COLO668 (cell line): Measurements from ENCODE around the gene KCNJ10.

Experiments used
- DNase-seq: peaks from one replicate; lab custom pipeline; 2025; ENCODE audit not compliant: unreplicated experiment; lab: John Stamatoyannopoulos, UW

Gene KCNJ10

DNA sequence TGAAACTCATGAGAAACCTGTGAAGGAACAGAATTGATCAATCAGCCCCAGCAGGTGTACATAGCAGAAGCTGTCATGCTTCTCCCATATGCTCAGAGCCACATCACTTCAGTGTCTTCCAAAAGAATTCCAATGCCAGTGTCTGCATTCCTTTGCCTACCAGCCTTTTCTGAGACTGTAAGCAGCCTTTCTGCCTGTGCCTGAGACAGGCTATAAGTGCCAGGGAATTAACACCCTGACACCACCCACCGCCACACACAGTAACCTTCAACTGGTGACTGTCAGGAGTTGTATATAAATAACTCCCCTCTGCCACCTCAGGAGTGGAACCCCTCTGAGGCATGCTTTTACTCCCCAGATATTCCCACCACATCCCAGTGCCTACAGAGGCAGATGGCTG lies 77.8 kb downstream of the KCNJ10 start:
- no peak for DNase-seq

DNA sequence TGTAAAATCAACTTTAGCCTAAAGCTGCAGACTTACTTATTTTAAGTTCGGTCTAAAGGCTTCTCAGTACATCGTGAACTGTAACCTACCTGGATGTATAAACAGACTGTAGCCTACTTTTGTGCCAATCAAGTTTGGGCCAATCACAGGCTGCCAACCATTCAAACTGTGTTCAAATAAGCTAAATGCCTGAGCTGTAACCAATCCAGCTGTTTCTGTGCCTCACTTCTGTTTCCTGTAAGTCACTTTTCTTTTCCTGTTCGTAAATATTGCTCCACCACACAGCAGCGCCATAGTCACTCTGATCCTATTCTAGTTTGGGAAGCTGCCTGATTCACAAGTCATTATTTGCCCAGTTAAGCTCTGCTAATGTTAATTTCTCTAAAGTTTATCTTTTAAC lies 78.4 kb downstream of the KCNJ10 start:
- no peak for DNase-seq

DNA sequence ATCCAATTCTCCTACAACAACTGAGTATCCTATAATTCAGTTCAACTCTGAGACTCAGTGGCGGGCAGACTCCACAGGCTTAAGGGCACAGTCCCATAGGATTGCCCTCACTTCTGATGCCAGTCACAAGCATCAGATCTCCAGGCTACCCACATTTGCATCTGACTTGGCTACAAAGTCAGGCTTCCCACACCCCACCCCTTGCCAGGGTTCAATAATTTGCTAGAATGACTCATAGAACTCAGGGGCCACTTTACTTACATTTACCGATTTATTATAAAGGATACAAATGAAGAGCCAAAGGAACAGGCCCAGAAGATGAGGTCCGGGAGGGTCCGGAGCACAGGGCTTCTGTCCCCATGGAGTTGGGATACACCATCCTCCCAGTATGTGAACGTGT lies 80.0 kb downstream of the KCNJ10 start:
- no peak for DNase-seq

DNA sequence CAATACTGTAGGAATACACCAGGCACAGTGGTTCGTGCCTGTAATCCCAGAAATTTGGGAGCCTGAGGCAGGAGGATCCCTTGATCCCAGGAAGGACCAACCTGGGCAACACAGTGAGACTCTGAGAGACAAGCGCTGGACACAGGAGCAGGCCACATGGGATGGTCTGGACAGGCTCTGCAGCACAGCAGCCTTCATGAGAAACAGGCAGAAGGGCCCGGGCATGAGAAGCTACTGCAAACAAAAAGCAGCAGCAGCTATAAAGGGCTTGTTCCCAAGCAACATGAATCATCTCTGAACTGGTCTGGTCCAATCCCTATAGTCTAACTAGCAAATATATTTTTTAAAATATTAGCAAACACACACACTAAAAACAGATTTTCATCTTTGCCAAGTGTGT lies 80.4 kb downstream of the KCNJ10 start:
- no peak for DNase-seq

DNA sequence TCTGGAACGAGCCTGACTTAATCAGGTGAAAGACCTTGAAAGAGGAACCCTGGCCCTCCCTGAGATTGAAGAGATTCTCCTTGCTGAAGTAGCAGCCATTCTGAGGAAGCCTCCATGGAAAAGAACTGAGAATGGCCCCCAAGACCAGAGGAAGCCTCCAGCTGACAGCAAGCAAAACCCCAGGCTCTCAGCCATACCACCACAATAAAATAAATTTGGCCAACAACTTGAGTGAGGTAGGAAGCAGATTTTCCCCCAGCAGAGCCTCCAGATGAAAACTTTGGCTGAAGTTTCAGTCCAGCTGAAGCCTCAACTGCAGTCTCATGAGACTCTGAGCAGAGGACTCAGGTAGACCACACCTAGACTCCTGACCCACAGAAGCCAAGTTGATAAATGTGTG lies 82.0 kb downstream of the KCNJ10 start:
- no peak for DNase-seq

DNA sequence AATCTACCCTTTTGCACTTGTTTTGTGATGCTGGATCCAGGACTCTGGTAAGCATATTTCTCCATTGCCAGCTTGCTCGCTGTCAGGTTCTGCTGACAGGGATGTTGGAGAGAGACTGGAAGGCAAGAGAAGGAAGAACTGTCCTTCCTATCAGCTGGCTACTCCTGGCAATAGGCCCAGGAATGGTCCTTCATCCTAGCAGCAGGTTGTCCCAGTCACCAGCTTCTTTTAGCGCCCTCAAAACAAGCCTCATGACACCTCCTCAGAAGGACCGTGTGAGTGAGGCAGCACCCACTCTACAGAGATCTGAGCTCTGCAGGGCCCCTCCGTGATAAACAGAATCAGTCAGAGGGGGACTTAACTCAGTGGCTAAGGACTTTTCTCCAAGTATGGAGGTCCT lies 82.8 kb downstream of the KCNJ10 start:
- DNase-seq: no peak

DNA sequence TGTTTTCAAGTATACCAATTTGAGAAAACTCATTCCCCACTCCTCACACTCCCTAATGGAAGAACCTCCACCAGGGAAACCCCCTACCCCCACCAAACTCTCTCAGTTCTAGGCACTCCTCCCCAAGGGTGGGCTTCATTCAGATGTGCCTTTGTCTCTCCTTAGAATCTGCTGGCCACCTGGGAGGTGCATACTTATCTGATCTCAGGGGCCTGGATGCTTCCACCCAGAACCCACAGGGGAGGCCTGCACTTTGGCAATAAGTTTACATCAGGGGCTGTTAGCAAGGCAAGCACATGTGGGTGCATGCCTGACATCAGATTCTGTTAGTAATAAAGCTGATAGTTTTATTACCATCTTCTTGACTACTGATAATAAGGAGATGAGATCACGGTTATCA lies 83.4 kb downstream of the KCNJ10 start:
- DNase-seq: no peak

DNA sequence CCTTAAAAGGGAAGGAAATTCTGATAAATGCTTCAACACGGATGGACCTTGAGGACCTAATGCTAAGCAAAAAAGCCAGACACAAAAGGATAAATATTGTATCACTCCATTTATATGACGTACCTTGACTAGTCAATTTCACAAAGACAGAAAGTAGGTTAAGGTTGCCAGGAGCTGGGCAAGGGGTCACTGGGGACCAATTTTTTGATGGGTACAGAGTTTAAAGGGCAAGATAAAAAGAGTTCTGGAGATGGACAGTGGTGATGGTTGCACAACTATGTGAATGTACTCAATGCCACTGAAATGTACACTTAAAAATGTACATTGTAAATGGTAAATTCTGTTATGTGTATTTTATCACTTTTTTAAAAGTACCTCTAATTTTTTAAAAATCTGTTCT lies 83.9 kb downstream of the KCNJ10 start:
- DNase-seq: no peak

DNA sequence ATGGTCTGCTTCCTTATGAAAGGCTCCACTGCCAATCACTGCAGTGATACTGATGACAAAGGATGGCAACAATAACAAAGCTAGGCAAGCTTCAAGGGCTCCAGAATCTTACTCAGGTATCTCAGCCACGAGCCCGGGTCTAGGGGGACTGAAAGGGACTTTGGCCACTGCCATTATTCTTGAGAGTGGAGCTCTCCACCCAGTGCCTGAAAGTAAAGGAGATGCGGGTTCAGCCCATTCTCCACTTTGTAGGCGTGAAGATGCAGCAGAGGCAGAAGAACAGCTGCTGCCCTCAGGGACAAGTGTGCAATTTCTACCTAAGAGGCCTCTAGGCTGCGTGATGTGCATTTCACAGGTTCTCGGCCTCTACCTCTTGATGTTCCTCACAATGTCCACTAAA lies 84.5 kb downstream of the KCNJ10 start:
- DNase-seq: no peak

DNA sequence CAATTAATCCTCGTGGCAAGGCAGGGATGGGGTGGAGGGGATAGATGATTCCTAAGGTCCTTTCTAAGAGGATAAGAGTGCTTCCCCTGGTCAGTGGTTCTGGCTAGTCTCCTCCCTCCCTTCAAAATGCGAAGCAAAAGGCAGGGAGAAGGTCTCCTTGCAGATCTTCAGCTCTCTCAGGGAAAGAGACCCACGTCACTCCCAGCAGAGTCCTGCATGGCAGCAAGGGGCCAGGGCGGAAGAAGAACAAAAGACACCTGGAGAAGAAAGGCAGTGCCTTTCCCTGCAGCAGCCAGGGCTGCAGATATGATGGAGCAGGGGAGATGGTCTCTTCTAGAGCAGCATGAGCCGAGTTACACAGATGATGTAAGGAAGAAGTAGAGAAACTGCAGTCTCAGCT lies 86.3 kb downstream of the KCNJ10 start:
- DNase-seq: no peak

DNA sequence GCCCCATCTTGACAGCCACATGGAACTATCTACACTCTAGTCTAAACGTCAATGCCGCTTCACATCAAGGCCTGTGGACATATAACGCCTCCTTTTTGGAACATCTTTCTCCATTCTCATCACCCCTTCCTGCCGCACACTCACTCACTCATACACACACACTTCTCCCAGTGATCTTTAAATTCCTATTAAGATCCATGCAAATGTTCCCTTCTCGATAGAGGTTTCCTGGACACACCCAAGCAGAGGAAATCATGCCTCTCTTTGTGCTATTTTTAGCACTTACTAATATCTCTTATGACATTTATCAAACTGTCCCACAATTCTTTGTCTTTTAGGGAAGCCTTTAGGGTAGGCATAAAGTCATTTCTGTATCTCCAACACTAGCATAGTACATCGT lies 87.7 kb downstream of the KCNJ10 start:
- no peak for DNase-seq

DNA sequence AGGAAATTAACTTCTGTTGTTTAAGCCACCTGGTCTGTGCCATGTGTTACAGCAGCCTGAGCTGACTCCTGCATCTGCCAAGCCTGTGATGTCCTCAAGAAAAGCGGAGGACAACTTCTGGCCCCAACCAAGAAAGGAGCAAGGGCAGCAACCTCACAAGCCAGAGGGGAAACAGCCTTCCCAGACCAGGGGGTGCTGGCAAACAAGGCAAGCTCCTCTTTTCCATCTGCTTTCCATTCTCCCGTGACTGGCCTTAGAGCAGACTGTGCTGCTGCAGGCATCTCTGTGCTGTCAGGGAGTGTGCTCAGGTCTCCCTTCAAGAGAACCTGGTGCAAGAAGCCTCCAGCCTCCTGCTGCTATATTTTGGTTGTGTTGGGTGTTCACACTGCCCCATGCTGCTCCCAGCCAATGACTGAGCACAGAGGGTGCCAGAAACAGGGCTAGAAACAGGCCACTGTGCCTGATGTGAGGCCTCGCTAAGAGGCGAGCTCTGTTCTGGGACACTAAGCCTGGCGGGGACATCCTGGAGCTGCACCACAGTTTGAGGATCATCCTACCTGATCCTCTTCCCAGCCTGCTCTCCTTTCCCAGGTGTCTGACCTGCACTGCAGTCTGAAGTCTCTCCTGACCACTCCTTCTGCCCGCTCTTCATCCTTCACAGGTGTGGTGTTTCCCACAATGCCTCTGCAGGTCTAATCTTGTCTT lies 88.5 kb downstream of the KCNJ10 start:
- DNase-seq: no peak

DNA sequence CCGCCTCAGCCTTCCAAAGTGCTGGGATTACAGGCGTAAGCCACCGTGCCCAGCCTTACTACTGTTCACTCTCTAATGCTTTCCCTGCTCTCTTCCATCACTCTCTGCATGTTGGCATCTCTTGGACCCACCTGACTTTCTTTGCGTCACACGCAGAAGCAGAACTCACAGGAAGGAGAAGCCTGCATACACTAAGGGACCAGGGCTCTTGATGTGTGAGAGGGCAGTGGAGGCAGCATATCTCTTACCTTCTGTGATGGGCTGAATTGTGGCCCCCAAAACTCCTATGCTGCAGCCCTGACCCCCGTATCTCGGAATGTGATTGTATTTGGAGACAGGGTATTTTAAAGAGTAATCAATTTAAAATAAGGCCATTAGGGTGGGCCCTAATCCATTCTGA lies 89.2 kb downstream of the KCNJ10 start:
- no peak for DNase-seq

DNA sequence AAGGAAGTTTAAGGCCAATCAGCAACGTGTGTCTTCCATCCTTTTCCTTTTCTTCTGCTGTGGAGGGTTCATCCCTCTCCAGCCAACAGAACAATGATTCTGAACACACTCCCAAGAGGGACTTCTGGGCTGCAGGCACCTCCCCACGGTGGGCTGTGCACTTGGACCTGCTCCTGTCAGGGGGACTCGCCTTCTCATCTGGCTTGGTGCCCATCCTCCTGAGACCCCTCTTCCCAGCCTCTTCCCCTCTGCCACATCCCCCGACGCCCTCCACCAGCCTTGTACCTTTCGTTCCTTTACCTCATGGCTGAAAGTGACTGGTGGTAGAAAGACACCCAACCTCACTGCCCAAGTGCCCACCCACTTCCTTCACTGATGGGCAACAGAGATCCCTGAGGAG lies 89.9 kb downstream of the KCNJ10 start:
- no peak for DNase-seq

DNA sequence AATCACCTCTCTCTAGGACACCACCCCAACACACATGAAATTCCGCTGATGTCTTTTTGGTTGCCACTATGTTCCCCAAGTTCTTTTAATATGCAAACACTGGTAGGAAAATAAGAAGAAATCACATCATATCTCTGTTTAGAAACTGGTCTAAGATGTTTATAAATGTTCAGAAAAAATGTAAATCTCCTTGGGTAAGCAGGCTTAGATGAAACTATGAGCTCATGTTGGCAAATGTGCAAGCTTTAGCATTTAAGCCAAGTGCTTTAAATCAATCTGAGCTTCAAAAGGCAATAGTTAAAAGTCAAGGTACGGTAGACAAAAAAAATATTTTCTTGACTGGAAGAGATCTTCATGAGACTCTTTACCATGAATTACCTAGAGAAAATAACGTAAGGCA lies 90.7 kb downstream of the KCNJ10 start:
- no peak for DNase-seq

DNA sequence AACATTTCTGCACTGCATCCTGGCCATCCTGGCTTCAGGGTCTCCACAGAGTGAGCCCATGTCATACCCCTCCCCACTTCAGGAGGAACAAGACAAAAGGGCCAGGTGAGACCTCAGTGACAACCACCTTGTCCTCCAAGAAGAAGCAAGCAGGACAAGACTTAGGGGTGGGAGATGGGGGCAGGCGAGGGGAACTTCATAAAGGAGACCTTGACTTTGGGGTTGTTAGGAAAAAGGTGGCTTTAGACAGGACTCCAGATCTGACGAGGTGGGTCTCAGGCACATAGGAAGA lies 91.9 kb downstream of the KCNJ10 start:
- DNase-seq: no peak

DNA sequence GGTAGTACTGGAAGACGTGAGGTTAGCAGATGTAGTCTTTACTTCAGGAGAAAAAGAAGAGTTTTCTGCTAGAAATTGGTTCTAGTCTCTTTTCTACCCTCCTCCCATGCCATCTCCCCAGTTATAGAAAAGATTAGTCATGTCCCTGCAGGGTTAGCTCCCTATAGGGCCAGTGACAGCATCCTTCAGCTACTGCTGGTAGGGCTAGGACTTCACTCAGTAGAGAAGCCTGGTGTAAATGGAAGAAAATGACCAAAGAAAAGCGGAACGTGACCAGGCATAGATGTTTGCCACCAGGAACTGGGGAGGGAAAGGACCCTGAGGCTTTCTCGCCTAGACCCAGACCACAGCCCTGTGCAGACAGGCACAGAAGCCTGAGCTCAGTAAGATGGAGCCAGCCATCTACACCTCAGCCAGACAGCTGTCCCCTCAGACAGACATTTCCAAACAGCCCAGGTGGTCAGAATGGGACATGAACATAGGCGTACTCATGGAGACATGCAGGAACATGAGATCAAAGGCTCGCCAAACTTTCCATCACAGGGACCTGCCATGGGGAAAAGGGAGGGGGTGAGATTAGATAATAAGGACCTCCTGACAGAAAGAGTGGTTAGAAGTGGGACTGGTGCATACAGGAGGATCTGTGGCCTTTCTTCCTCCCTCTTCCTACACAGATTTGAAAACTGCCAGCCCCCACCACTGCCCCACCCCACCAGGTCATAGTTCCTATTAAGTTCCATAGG lies 92.4 kb downstream of the KCNJ10 start:
- no peak for DNase-seq

DNA sequence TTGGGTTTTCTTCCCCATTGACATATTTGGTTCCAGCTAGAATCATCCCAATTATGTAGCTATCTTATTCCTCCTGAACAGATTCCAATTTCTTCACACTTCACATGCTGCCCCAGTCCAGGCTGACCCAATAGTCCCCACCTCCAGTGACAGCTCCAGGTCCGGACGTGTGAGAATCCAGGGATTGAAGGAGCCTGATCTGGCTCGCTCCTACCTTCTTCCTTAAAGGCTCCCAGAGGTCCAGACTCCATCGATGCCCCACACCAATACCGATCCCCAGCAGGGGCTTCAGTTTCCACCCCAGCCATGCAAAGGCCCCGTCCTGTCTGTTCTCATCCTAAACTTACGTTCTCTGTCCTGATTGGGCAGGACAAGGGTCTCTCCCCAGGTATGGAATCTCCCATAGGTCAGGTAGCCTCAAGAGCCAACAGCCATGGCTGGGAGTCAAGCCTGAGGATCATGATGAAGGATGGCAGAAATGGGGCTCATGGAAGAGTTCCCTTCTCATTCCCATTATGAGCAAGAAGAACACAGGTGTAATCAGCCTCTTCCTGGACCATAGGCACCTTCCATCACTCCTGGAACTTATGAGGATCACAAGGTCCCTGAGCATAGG lies 95.5 kb downstream of the KCNJ10 start:
- DNase-seq: no peak

DNA sequence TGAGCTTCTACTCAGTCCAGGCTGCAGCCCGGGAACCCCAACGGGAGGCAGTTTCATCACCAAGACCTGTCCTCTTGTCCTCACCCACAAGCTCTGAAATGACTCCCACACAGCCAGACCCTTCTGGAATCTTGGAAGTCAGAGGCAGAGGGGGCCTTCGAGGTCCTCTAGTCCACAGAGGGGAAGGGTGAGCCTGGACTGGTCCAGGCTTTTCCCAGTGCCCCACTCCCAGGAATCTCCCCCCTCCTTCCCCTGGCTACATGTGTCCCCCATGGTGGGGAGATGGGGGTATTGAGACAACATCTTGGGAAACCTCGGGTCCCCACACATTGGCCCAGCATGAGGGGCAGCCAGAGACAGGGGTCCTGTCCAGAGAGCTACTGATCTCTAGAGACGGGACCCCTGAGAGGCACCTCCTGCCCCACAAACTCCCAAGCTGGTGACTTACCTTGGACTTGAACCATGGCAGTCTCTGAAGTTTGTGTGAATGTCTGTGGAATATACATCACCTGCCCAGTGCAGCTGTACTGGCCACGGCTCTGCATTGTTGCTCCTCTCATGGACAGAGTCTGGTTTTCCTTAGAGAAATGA lies 96.5 kb downstream of the KCNJ10 start:
- DNase-seq: no peak

DNA sequence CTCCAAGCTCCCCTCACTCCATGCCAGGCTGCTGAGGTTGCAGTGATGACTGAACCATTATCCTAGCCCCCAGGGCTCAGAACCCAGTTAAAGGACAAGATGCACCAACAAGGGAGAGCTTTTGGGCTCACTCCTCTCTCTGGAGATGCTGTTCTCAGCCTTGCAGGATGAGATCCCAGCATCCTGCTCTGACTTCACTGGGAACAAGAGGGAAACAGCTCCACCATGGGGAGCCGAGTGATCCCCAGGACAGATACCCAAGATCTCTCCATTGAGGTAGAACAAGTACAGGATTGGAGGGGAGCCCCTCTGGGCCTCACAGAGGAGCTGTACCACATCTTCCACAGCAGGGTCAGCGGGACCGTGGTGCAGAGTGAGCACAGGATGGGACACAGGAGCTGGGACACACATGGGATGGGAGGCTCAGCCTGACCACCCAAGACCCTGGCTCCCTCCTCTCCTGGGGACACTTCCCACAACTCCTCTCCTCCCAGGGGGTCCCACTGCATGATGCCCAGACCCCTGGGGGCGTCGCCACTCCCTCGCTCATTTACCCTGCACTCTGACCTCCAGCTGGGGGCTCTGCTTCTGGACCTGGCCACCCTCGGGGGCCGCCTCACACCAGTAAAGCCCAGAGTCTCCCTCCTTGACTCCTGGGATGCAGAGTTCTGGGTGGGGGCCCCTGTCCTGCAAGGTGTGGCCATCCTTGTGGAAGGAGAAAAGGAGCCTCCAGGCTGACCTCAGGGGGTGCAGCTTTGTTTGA lies 97.3 kb downstream of the KCNJ10 start:
- DNase-seq: no peak

DNA sequence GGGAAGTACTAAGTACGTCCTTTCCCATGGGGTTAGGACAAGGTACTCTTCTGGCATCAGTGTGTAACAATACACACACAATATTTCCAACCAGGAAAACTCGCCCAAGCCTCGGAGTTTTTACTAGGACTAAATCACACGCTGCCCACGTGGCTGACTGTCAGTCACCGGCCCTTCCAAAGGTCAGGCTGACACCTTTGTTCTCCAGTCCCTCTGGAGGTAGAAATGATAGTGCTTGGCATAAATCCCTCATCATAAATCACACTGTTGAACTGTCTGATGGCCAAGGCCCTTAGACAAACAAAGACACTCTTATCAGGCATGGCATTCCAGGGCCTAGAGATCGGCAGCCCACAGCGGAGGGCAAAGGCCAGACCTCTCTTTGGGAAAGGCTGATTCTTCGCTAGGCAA lies 99.0 kb downstream of the KCNJ10 start:
- DNase-seq: no peak

DNA sequence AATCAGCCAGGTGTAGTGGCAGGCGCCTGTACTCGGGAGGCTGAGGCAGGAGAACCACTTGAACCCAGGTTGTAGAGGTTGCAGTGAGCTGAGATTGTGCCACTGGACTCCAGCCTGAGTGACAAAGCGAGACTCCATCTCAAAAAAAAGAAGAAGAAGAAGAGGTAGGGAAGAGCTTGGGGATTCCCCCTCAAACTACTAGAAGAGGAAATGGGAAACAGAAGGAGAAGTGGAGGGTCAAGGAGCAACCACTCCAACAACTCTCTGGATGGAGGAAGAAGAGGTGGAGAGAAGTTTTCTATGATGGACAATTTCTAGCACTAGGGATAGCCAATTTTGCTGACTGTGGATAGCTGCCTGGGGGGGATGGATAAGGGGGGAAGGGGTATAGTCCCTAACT lies 101.1 kb downstream of the KCNJ10 start:
- no peak for DNase-seq
